Ramos (cell line): ENCODE results near the gene SMC6.

Source experiments
- in situ Hi-C: fragments of 300-500 bp; cut with MboI; formaldehyde crosslinking; loops from one replicate; pipeline ENCODE4 v1.14.3; 2022; ENCODE audit warnings: low sequenced_read_pairs; ENCODE audit not compliant: unreplicated experiment

Gene SMC6

DNA sequence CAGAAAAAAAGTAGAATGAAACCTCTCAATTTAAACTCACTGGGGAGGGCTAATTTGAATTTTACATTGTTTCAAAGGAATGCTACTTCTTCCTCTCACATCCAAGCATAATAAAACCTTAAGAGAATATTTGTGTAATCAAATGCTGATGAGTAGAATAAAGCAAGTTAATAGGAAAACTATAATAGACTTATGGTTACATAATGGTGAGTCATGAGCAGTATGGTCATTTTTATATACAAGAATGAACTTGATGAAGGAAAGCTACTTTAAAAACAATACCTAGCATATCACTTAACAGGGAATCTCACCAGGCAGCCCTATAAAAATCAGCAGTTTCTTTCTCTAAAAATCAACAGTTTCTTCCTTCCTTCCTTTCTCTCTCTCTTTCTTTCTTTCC is 132.8 kb downstream of the SMC6 start:
- in situ Hi-C loops = no loop called here

DNA sequence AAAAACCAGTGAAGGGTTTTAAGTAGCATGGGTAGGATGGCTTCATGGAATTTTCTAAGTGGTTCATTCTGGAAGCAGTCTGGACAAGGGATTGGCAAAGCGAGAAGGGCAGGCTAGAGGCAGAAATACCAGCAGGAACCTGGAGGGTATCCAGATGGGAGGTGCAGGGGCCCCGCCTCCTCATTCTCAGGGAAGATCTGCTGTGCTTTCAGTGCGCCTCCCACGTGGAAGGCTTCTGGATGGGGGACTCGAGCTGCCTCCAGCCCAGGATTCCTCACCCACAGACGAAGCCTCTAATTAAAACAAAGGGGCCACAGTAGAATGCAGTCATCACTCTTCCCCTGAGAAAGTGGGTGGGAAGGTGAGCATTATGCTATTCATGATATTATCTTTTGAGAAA is 133.3 kb downstream of the SMC6 start:
- in situ Hi-C loops = no loop called here

DNA sequence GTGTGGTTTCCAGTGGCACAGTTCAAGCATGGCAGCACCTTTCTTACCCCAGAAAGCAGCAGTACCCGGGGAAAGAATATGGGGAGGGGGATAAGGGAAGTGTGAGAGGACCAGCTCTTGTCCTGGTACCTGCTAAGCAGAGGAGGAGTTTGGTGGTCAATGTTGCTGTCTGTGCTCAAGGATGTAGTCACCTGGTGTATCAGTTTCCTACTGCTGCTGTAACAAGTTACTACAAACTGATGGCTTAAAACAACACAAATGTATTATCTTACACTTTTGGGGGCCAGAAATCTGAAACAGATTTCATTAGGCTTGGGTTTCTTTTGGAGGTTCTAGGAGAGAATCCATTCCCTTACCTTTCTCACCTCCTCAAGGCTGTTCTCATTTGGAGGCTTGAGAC is 135.7 kb downstream of the SMC6 start:
- in situ Hi-C loops = no loop called here

DNA sequence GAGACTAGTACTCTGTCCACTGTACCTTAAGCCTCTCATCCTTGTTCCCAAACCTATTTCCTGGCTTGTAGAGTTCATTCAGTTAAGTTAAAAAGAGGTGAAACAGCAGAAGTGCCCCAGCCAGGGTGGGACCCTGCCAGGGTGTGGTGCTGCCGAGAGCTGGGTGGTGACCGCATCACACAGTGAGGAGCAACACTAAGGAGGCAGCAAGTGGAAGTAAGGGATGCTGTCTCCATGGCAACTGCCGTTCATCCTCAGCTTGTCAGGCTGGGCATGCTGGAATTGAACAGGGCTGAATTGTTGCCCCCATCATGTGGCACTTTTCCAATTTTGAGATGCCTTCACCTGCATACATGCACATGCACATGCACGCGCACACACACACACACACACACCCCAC is 136.1 kb downstream of the SMC6 start:
- in situ Hi-C loops = no loop called here

DNA sequence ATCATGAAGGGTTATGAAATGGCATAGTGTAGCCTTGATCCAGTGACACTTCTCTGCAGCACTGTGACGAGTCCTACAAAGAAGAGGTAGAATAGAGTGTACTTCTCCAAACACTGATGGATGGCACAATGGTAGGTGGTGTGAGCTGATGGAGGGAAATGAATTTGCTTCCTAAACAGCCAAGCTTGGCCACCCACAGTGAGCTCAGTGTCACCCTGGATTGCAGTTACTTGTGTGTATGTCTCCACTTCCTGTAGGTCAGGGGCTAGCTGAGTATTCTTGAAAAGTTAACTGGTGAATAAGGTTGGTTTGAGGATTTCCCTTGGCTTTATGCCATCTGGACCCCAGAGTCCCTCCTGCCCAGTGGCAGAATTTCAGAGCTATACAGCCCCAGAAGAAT is 137.2 kb downstream of the SMC6 start:
- in situ Hi-C loops = no loop called here

DNA sequence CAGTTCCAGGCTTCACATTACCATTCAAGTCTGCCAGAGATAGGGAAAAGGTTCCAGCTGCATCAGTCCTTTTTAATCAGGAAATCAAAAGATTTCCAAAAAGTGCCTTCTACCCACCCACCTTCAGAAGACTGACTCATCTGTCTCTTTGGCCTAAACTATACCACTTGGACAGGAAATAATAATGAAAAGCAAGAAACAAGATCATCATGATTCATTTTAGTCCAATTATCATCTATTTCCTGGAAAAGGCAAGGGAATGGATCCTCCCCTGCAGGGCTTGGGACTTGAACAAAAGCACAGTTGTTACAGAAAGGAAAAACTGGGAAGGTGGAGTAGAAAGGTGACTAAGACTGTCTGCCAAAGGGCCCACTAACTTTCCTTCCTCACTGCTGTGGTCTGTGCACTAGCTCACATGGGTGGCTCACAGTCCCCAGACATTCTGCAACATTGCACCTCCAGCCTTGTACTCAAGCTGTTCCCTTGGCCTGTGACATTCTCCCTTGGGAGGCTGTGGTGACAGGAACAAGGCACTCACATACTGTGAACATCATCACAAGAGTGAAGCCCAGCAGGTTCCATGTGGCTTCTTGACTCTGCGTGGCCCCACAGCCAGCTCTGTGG is 137.8 kb downstream of the SMC6 start:
- in situ Hi-C loops = no loop called here

DNA sequence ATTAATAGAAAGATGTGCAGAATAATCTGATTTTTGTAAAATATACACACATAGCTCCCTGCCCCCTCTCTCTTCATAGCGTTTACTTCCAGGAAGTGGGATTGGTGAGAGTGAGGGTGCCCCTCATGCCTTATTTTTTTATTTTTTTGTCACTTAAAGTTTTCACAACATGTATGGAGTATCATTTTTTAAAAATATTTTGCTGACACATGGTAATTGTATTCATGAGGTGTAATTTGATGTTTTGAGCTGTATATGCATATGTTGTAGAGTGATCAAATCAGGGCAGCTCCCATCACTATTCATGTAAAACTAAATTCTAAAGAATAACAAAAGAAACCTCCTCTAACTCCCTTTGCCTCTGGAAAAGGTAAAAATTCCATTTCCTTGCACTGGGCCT is 138.5 kb downstream of the SMC6 start:
- in situ Hi-C loops = no loop called here

DNA sequence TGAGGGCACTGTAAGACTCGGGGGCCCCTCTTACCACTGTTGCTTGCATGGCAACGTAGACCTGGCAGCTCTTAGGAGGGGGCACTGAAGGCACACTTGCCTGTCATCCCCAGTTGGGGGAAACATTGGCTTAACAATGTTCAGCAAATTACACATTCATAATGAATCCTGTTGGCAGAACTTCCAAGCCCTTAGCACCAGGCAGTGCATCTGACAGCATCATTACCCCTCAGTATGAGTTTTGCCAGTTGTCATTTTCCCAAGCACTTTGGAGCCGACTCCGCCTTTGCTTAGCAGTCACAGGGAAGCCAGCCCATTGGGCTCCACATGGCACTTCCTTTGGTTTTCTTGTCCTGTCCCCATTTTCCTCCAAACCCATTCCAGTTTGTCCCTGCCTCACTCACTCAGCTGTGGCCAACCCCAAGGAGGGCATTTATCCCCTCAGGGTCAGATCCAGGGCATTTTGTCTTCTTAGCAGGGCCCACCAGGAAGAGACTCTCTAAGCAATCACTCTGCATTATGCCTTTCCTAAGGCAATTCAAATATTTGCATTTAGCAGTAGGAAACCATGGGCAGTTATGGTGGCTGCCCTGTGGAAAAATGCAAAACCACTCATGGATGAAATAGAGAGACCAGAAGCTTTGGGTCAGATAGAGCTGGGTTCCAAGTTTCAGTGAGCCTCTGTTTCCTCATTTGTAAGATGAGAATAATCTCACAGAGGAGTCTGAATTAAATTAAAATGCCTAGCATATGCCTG is 139.3 kb downstream of the SMC6 start:
- in situ Hi-C loops = no loop called here
